Right lobe of liver (tissue), 6 donors: Measurements from ENCODE around the gene GCNT3. TPM values are rescaled to one million over a fixed set of nuclear protein-coding genes. Genes with fewer than 3 reads are reported as not detected.

Source experiments
- ATAC-seq, 4 donors: fragments of 200-7000 bp; cut with Tn5 transposase; one replicate each; pipeline ENCODE4 v1.9.1; 2020; ENCODE audit warnings: mild to moderate bottlenecking in 4 of 4, moderate library complexity in 4 of 4
- DNase-seq, 3 donors: peaks; one replicate each; pipeline ENCODE4 v3.0.0-alpha.2; 2020
- H3K27ac ChIP-seq, 3 donors: fragments of 200-600 bp; one replicate each; pipeline ENCODE4 v1.8.0; 2022
- H3K27me3 ChIP-seq, 2 donors: fragments of 200-600 bp; one replicate each; pipeline ENCODE4 v1.8.0; 2022
- H3K36me3 ChIP-seq, 4 donors: fragments of 200-600 bp; sonication (generic) in 1 of 4; one replicate each; pipeline versions ENCODE4 v1.5.1 to v1.8.0; 2017 to 2022; ENCODE audit warnings: control low read depth in 1 of 4
- H3K4me1 ChIP-seq, 4 donors: fragments of 200-600 bp; sonication (generic) in 1 of 4; one replicate each; pipeline versions ENCODE4 v1.5.1 to v1.8.0; 2017 to 2022; ENCODE audit warnings: control low read depth in 1 of 4
- H3K4me3 ChIP-seq, 3 donors: fragments of 200-600 bp; one replicate each; pipeline ENCODE4 v1.8.0; 2022
- H3K9me3 ChIP-seq, 4 donors: fragments of 200-600 bp; sonication (generic) in 1 of 4; one replicate each; pipeline versions ENCODE4 v1.5.1 to v1.8.0; 2017 to 2022; ENCODE audit warnings: control low read depth in 1 of 4
- CTCF ChIP-seq, 4 donors: fragments of 200-600 bp in 3 of 4; fragments of 450-650 bp in 1 of 4; IDR thresholded peaks; one replicate each; pipeline versions ENCODE4 v1.5.1 to v1.8.0; 2016 to 2022; ENCODE audit warnings: antibody characterized with exemption in 4 of 4, mild to moderate bottlenecking in 2 of 4
- POLR2A ChIP-seq: fragments of 450-650 bp; IDR thresholded peaks from one replicate; pipeline ENCODE4 v1.6.1; 2017; ENCODE audit warnings: antibody characterized with exemption, mild to moderate bottlenecking
- WGBS: methylation state at CpG from one replicate; pipeline ENCODE4 v1.1.6; 2018; ENCODE audit warnings: low coverage, low lambda C conversion rate; ENCODE audit not compliant: insufficient coverage; ENCODE audit errors: missing lambda C conversion rate; 5-methylcytosine and 5-hydroxymethylcytosine counted together
- intact Hi-C, 2 donors: fragments of 100-400 bp; cut with DNase I; formaldehyde crosslinking; loops; one replicate each; pipeline versions ENCODE4 v1.11.2 to v1.14.1; 2022
- total RNA-seq, 6 experiments: library from RNA; depleted of rRNA in 2 of 6; stranded (reverse); fragments of >200 nt in 2 of 6; fragmentation: NEBNext Ultra II Directional in 3 of 6; extraction: Animal tissue kit (Norgen Biotek cat#: 25700) in 3 of 6; gene quantifications; one replicate each; pipeline versions ENCODE4 v1.1.0 to v1.2.4, GENCODE V29; 2016 to 2023
- donor health status: DM: no; HTN: yes; CAD: no.
- donor health status: DM: no; HTN: no; CAD: no.
- donor health status: DM: no; HTN: no; CAD: no.
- donor health status: DM: no; HTN: yes; CAD: no.
- donor health status: DM: no; HTN: yes; CAD: no.

The GCNT3 gene
- total RNA-seq, 6 experiments from 2014 or later: 0.20 to 3.8 (median 2.4) TPM; not detected in 1

DNA sequence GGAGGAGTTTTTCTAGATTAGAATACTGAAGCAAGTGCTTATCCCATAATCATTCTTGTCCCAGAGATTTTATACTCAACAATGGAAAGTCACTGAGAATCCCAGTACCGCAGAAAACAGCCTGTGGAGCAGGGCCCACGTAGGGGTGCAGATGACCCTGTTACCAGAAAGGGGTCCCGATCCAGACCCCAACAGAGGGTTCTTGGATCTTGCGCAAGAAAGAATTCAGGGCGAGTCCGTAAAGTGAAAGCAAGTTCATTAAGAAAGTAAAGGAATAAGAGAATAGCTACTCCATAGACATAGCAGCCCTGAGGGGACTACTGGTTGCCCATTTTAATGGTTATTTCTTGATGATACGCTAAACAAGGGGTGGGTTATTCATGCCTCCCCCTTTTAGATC, 2.6 kb downstream of the GCNT3 start:
- no peak overlapping the region for H3K27ac ChIP-seq
- intact Hi-C loops: no loop called here
- TF ChIP-seq POLR2A (no peak), CTCF (IDR thresholded peaks at IDR 0.05) (no peak)

DNA sequence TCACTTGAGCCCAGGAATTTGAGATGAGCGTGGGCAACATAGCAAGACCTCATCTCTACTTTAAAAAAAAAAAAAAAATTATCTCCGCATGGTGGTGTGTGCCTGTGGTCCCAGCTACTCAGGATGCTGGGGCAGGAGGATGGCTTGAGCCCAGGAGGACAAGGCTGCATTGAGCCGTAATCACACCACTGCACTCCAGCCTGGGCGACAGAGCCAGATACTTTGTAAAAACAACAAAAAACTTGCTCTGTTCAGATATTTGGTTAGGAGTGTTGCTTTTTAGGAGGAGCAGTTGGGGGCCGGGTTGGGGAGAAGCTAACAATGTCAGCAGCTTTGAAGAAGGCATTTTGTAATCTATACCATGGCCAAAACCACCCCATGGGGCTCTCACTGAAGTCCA, 4.1 kb downstream of the GCNT3 start:
- Histone ChIP-seq H3K27me3 (no peaks in the 10 kb centered on the region), H3K4me3 (no peak overlapping the region), H3K36me3 (no peaks in the 10 kb centered on the region), H3K4me1 (peaks cover 0 to 6% (median 0%) of the 10 kb centered on the region in 4 donors), H3K27ac (no peak overlapping the region), H3K9me3 (no peaks in the 10 kb centered on the region)
- ATAC-seq (no peak), DNase-seq (no peak)
- TF ChIP-seq POLR2A: no peak
- 72% methylated on average over 5 of the region's 5 CpGs for WGBS
- intact Hi-C loops: no loop called here

More for the DNA sequence above, 2.6 kb downstream of the GCNT3 start:
- no peaks in the 10 kb centered on the region for H3K36me3 ChIP-seq
- H3K9me3 ChIP-seq: no peaks in the 10 kb centered on the region
- 88% methylated on average over 7 of the region's 7 CpGs for whole genome bisulfite sequencing
- H3K4me1 ChIP-seq: peaks cover 0 to 6% (median 0%) of the 10 kb centered on the region in 4 donors
- DNase-seq: no peak
- no peaks in the 10 kb centered on the region for H3K27me3 ChIP-seq
- H3K4me3 ChIP-seq: no peak overlapping the region
- ATAC-seq: no peak

DNA sequence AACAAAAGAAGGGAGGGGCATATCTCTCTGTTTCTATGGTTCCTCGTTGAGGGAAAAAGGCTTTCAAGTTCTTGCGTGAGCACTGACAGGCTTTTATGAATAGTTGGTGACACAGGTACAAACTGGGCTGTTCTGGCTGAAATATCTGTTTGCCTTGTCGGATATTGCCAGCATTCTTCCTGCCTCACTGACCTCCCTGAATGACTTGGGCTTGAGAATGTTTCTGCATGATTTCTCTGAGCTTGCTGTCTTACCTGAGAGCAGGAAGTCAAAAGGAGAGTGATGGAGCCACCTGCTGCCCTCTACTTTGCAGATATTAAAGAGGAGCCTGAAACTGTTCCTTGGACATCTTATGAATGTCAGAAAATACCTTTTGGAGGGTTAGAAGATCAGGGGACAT, 4.8 kb downstream of the GCNT3 start:
- Histone ChIP-seq H3K4me1 (peaks cover 0 to 4% (median 0%) of the 10 kb centered on the region in 4 donors), H3K27ac (no peak overlapping the region), H3K4me3 (no peak overlapping the region), H3K27me3 (no peaks in the 10 kb centered on the region), H3K36me3 (no peaks in the 10 kb centered on the region), H3K9me3 (no peaks in the 10 kb centered on the region)
- WGBS: 61% methylated on average over 3 of the region's 3 CpGs
- DNase-seq (no peak), ATAC-seq (no peak)
- intact Hi-C loops: no loop called here
- TF ChIP-seq CTCF (IDR thresholded peaks at IDR 0.05) (no peak), POLR2A (no peak)

DNA sequence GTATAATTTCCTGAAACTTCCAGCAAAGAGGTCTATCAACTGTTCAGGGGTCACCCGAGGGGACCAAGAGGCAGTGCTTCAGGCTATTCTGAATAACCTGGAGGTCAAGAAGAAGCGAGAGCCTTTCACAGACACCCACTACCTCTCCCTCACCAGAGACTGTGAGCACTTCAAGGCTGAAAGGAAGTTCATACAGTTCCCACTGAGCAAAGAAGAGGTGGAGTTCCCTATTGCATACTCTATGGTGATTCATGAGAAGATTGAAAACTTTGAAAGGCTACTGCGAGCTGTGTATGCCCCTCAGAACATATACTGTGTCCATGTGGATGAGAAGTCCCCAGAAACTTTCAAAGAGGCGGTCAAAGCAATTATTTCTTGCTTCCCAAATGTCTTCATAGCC, 6.8 kb downstream of the GCNT3 start:
- Histone ChIP-seq H3K27ac (no peak overlapping the region), H3K4me1 (no peaks in the 10 kb centered on the region), H3K36me3 (no peaks in the 10 kb centered on the region), H3K27me3 (no peaks in the 10 kb centered on the region), H3K9me3 (no peaks in the 10 kb centered on the region), H3K4me3 (no peak overlapping the region)
- ATAC-seq: peak in 1 of 4 donors; percentile 23
- intact Hi-C loops: no loop called here
- TF ChIP-seq CTCF (IDR thresholded peaks at IDR 0.05) (no peak), POLR2A (no peak)
- no peak for DNase-seq
- WGBS: 40% methylated on average over 1 of the region's 4 CpGs

GRCh38 chr15:59622289-59622688, 10.7 kb downstream of the GCNT3 start:
- WGBS: 17% methylated on average over 6 of the region's 6 CpGs
- H3K9me3 ChIP-seq: no peaks in the 10 kb centered on the region
- intact Hi-C loops: no loop called here
- ATAC-seq (peak; percentile 51 to 99 (median 60)), DNase-seq (peak in 1 of 3 donors; percentile 60)
- H3K4me1 ChIP-seq: no peaks in the 10 kb centered on the region
- TF ChIP-seq POLR2A: no peak
- peak; percentile 10 to 48 (median 24) for TF ChIP-seq CTCF (IDR thresholded peaks at IDR 0.05)
- H3K36me3 ChIP-seq: no peaks in the 10 kb centered on the region
- H3K27ac ChIP-seq: no peak overlapping the region
- no peak overlapping the region for H3K4me3 ChIP-seq
- no peaks in the 10 kb centered on the region for H3K27me3 ChIP-seq
